NCI-H2227 (cell line): ENCODE measurements around the gene HNRNPCL1.
"Not testable (repeated sequence)": the region's sequence is repeated elsewhere in the genome, so short reads cannot be mapped to it uniquely, and the experiment has no call there.

ENCODE experiments used
- DNase-seq: peaks from one replicate; lab custom pipeline; 2025; ENCODE audit not compliant: unreplicated experiment; lab: John Stamatoyannopoulos, UW

HNRNPCL1 gene

GRCh38 chr1:12848620-12849019, at the start of gene HNRNPCL1:
Gene HNRNPCL1 (minus strand): TSS chr1:12848720. CDS start chr1:12848289, 431 bp downstream.
- DNase-seq = not testable (repeated sequence)

- not testable (repeated sequence) for DNase-seq
Measured at GRCh38 chr1:12898170-12898569, 49.6 kb upstream of the HNRNPCL1 start, which contains the start of gene PRAMEF10. Gene PRAMEF10 (minus strand): TSS chr1:12898270. CDS start chr1:12895847, 2,423 bp downstream.

GRCh38 chr1:12886101-12886500, 37.6 kb upstream of the HNRNPCL1 start, which contains the start of gene PRAMEF4:
Gene PRAMEF4 (minus strand): TSS chr1:12886201. CDS start chr1:12883394, 2,807 bp downstream.
- not testable (repeated sequence) for DNase-seq

- not testable (repeated sequence) for DNase-seq
Measured at GRCh38 chr1:12878453-12878852, 29.9 kb upstream of the HNRNPCL1 start.

- DNase-seq = not testable (repeated sequence)
Measured at GRCh38 chr1:12863131-12863880, 14.8 kb upstream of the HNRNPCL1 start.

GRCh38 chr1:12856786-12857185, 8.3 kb upstream of the HNRNPCL1 start, which contains the start of gene PRAMEF2:
Gene PRAMEF2 (plus strand): TSS chr1:12857086. CDS start chr1:12859010, 1,924 bp downstream.
- not testable (repeated sequence) for DNase-seq

- no peak for DNase-seq
Measured at GRCh38 chr1:12851779-12852178, 3.3 kb upstream of the HNRNPCL1 start.

GRCh38 chr1:12833251-12833650, 15.3 kb downstream of the HNRNPCL1 start:
- DNase-seq = not testable (repeated sequence)

GRCh38 chr1:12831310-12831709, 17.2 kb downstream of the HNRNPCL1 start, which contains the start of gene PRAMEF11:
Gene PRAMEF11 (minus strand): TSS chr1:12831410. CDS start chr1:12828789, 2,621 bp downstream.
- not testable (repeated sequence) for DNase-seq

- not testable (repeated sequence) for DNase-seq
Measured at GRCh38 chr1:12819061-12819460, 29.5 kb downstream of the HNRNPCL1 start.

GRCh38 chr1:12811409-12811784, 37.1 kb downstream of the HNRNPCL1 start:
- no peak for DNase-seq

- DNase-seq = no peak
Measured at GRCh38 chr1:12810691-12811408, 37.7 kb downstream of the HNRNPCL1 start.

- DNase-seq = no peak
Measured at GRCh38 chr1:12809933-12810332, 38.6 kb downstream of the HNRNPCL1 start.

GRCh38 chr1:12799730-12800129, 48.8 kb downstream of the HNRNPCL1 start:
- no peak for DNase-seq

- DNase-seq = no peak
Measured at GRCh38 chr1:12798911-12799310, 49.6 kb downstream of the HNRNPCL1 start.
